Neural progenitor cell (in vitro differentiated cells): ENCODE data around the gene TMEM204. TPM values are rescaled to one million over a fixed set of nuclear protein-coding genes. Genes with fewer than 3 reads are reported as not detected.
"Not testable (repeated sequence)": the region's sequence is repeated elsewhere in the genome, so short reads cannot be mapped to it uniquely, and the experiment has no call there.

Experiments
- DNase-seq: peaks from one replicate; pipeline ENCODE4 v3.0.0-alpha.2; 2016; ENCODE audit warnings: low spot score
- H2AFZ ChIP-seq: fragments of 200-600 bp; sonication (generic); replicated peaks from 2 replicates; pipeline ENCODE4 v1.6.1; 2016; ENCODE audit warnings: antibody characterized with exemption
- H3F3A ChIP-seq: fragments of 200-600 bp; sonication (generic); 2 replicates; pipeline ENCODE4 v1.6.1; 2016; ENCODE audit warnings: antibody characterized with exemption, low read depth
- H3K27ac ChIP-seq: fragments of 200-600 bp; sonication (generic); 2 replicates; pipeline ENCODE4 v1.5.1; 2016; ENCODE audit warnings: mild to moderate bottlenecking
- H3K27me3 ChIP-seq: fragments of 200-600 bp; sonication (generic); 2 replicates; pipeline ENCODE4 v1.6.1; 2016; ENCODE audit warnings: mild to moderate bottlenecking, moderate library complexity
- H3K36me3 ChIP-seq: fragments of 200-600 bp; sonication (generic); 2 replicates; pipeline ENCODE4 v1.5.1; 2016
- H3K4me1 ChIP-seq: fragments of 200-600 bp; sonication (generic); 2 replicates; pipeline ENCODE4 v1.6.1; 2016; ENCODE audit warnings: mixed run types
- H3K4me2 ChIP-seq: fragments of 200-600 bp; sonication (generic); 2 replicates; pipeline ENCODE4 v1.6.1; 2016
- H3K4me3 ChIP-seq: fragments of 200-600 bp; sonication (generic); 2 replicates; pipeline ENCODE4 v1.5.1; 2016
- H3K79me2 ChIP-seq: fragments of 200-600 bp; sonication (generic); 2 replicates; pipeline ENCODE4 v1.6.1; 2016; ENCODE audit warnings: low read depth
- H3K9ac ChIP-seq: fragments of 200-600 bp; sonication (generic); 2 replicates; pipeline ENCODE4 v1.6.1; 2016
- H3K9me3 ChIP-seq: fragments of 200-600 bp; sonication (generic); 2 replicates; pipeline ENCODE4 v1.5.1; 2016; ENCODE audit warnings: low read depth
- H4K20me1 ChIP-seq: fragments of 200-600 bp; sonication (generic); 2 replicates; pipeline ENCODE4 v1.6.1; 2016; ENCODE audit warnings: low read depth
- H3K27ac Mint-ChIP-seq: 3 replicates; pipeline ENCODE4 v1.8.0; 2021; ENCODE audit warnings: mixed read lengths
- H3K27me3 Mint-ChIP-seq: 2 replicates; pipeline ENCODE4 v1.8.0; 2022; ENCODE audit warnings: low read depth, mild to moderate bottlenecking, inconsistent platforms, moderate library complexity, mixed read lengths; ENCODE audit not compliant: insufficient read depth
- H3K36me3 Mint-ChIP-seq: 3 replicates; pipeline ENCODE4 v1.8.0; 2021; ENCODE audit warnings: mixed read lengths
- H3K4me1 Mint-ChIP-seq: 3 replicates; pipeline ENCODE4 v1.8.0; 2021; ENCODE audit warnings: mixed read lengths
- H3K4me3 Mint-ChIP-seq: 3 replicates; pipeline ENCODE4 v1.8.0; 2021; ENCODE audit warnings: mild to moderate bottlenecking, moderate library complexity, mixed read lengths
- H3K9me3 Mint-ChIP-seq: 3 replicates; pipeline ENCODE4 v1.8.0; 2020; ENCODE audit warnings: mixed read lengths
- EZH2 ChIP-seq: fragments of 200-600 bp; sonication (generic); IDR thresholded peaks from 2 replicates; pipeline ENCODE4 v1.6.1; 2017; ENCODE audit warnings: antibody characterized with exemption, mild to moderate bottlenecking, moderate library complexity
- EZH2phosphoT487 ChIP-seq: fragments of 200-600 bp; sonication (generic); IDR thresholded peaks from 2 replicates; pipeline ENCODE4 v1.6.1; 2017; ENCODE audit warnings: antibody characterized with exemption
- total RNA-seq: library from RNA; depleted of rRNA; stranded (reverse); fragments of >200 nt; gene quantifications from 2 replicates; pipeline ENCODE4 v1.2.3, GENCODE V29; 2015; ENCODE audit warnings: low replicate concordance
- TF ChIP-seq, protein P1 (sequence below): fragments of 200-600 bp; sonication (generic); IDR thresholded peaks from 2 replicates; pipeline ENCODE4 v1.5.1; 2017; ENCODE audit warnings: antibody characterized with exemption, mild to moderate bottlenecking

TMEM204 gene
- total RNA-seq, 1 donor from 2014 or later: not detected

DNA sequence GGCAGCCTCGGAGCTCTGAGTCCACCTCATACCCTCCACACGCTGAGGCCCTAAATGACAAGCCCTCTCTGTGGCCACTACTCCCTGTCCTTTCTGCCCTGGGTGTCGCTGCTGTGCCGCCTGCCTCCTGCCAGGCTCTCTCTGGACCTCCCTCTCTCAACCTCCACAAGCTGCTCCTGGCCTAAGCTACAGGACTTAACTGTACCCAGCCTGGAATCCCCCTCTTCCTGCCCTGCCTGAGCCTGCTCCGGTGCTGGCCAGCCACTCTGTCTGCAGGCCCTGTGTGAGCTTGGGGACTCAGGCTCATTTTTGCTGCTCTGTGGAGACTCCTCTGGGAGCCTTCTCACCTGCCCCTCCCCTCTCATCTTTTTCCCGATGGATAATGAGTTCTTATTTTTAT lies 56.9 kb downstream of the TMEM204 start:
- no peaks in the 10 kb centered on the region for H3K36me3 ChIP-seq

DNA sequence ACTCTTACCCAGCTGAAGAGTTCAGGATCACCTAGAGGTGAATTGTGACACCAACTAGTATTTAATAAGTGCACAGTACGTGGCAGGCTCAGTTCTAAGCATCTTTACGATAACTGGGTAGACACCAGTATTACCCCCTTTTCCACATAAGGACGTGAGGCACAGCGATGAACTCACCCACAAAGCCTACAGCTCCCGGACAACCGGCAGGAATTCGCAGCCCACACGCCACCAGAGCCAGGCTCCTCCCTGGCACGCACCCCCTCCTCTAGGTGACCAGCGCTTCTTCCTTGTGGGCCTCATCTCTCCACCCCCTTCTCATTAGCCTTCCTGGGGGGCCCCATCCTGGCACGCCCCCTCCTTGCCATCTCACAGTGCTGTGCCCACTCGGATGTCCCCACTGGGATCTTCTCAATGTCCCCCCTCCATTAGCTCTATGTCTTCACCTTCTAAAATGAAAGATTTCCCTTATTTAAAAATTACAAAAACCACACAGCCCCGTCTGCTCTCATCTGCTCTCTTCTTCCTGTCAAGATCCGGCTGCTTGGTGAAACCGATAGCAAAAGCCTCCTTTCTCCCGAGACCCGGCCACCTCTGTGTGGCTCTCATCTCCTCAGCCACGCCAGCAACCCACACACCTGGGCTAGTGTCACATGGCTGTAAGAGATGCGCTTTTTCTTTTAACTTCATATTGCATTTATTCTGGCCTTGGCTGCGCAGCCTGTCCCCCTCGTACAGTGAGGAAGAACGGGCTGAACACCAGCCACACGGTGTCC lies 57.7 kb downstream of the TMEM204 start:
- Histone ChIP-seq H3K4me2 (no peak overlapping the region), H3K79me2 (no peaks in the 10 kb centered on the region), H3K9ac (no peak overlapping the region), H4K20me1 (no peaks in the 10 kb centered on the region), H3K27me3 (no peaks in the 10 kb centered on the region), H3K36me3 (no peaks in the 10 kb centered on the region), H3F3A (no peaks in the 10 kb centered on the region), H3K4me3 (no peak overlapping the region), H3K27ac (no peak overlapping the region), H3K9me3 (no peaks in the 10 kb centered on the region), H3K4me1 (no peaks in the 10 kb centered on the region), H2AFZ (no peak overlapping the region)
- no peak for TF ChIP-seq EZH2
- TF ChIP-seq, protein P1, sequence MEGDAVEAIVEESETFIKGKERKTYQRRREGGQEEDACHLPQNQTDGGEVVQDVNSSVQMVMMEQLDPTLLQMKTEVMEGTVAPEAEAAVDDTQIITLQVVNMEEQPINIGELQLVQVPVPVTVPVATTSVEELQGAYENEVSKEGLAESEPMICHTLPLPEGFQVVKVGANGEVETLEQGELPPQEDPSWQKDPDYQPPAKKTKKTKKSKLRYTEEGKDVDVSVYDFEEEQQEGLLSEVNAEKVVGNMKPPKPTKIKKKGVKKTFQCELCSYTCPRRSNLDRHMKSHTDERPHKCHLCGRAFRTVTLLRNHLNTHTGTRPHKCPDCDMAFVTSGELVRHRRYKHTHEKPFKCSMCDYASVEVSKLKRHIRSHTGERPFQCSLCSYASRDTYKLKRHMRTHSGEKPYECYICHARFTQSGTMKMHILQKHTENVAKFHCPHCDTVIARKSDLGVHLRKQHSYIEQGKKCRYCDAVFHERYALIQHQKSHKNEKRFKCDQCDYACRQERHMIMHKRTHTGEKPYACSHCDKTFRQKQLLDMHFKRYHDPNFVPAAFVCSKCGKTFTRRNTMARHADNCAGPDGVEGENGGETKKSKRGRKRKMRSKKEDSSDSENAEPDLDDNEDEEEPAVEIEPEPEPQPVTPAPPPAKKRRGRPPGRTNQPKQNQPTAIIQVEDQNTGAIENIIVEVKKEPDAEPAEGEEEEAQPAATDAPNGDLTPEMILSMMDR: no peak
- no peak for TF ChIP-seq EZH2phosphoT487
- DNase-seq: no peak
- Mint-ChIP-seq H3K4me1 (no peaks in the 10 kb centered on the region), H3K9me3 (no peaks in the 10 kb centered on the region), H3K27ac (peak overlapping the region; percentile 28), H3K36me3 (peaks cover 13% of the 10 kb centered on the region), H3K27me3 (peaks cover 2% of the 10 kb centered on the region), H3K4me3 (no peak overlapping the region)

More for the DNA sequence above, 56.9 kb downstream of the TMEM204 start:
- Histone ChIP-seq H4K20me1 (no peaks in the 10 kb centered on the region), H3K4me1 (no peaks in the 10 kb centered on the region), H3K27ac (no peak overlapping the region), H3K27me3 (no peaks in the 10 kb centered on the region), H3K9ac (no peak overlapping the region), H3K79me2 (no peaks in the 10 kb centered on the region), H2AFZ (no peak overlapping the region), H3K4me3 (no peak overlapping the region), H3K4me2 (no peak overlapping the region), H3F3A (no peaks in the 10 kb centered on the region), H3K9me3 (no peaks in the 10 kb centered on the region)
- no peaks in the 10 kb centered on the region for H3K4me1 Mint-ChIP-seq
- no peak for DNase-seq
- peaks cover 14% of the 10 kb centered on the region for H3K36me3 Mint-ChIP-seq
- H3K27me3 Mint-ChIP-seq: peaks cover 2% of the 10 kb centered on the region
- no peak overlapping the region for H3K27ac Mint-ChIP-seq
- no peaks in the 10 kb centered on the region for H3K9me3 Mint-ChIP-seq
- peak overlapping the region; percentile 53 for H3K4me3 Mint-ChIP-seq
- TF ChIP-seq, protein P1: no peak
- TF ChIP-seq EZH2: no peak
- no peak for TF ChIP-seq EZH2phosphoT487

DNA sequence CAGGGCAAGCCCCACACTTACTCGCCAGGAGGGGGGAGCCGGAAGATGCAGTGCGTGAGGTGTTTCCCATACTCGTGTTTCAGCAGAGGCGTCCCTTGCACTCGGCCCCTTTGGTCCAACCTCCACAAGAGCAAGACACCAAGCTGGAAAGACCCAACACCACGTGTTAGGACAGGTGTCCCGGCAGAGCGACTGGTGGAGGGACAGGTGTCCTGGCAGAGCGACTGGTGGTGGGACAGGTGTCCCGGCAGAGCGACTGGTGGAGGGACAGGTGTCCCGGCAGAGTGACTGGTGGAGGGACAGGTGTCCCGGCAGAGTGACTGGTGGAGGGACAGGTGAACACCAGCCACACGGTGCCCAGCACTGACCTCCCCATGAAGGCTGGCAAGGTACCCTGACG lies 59.0 kb downstream of the TMEM204 start:
- no peaks in the 10 kb centered on the region for H4K20me1 ChIP-seq
- H3K27me3 ChIP-seq: no peaks in the 10 kb centered on the region
- no peak overlapping the region for H3K27ac Mint-ChIP-seq
- no peak overlapping the region for H3K4me3 ChIP-seq
- H2AFZ ChIP-seq: no peak overlapping the region
- H3K36me3 Mint-ChIP-seq: peaks cover 15% of the 10 kb centered on the region
- H3K4me3 Mint-ChIP-seq: no peak overlapping the region
- no peak for TF ChIP-seq EZH2
- no peak for TF ChIP-seq EZH2phosphoT487
- TF ChIP-seq, protein P1: no peak
- no peaks in the 10 kb centered on the region for H3F3A ChIP-seq
- H3K27ac ChIP-seq: no peak overlapping the region
- H3K4me1 Mint-ChIP-seq: no peaks in the 10 kb centered on the region
- H3K9ac ChIP-seq: no peak overlapping the region
- H3K4me1 ChIP-seq: no peaks in the 10 kb centered on the region
- H3K9me3 ChIP-seq: no peaks in the 10 kb centered on the region
- DNase-seq: no peak
- H3K4me2 ChIP-seq: no peak overlapping the region
- H3K9me3 Mint-ChIP-seq: no peaks in the 10 kb centered on the region
- H3K36me3 ChIP-seq: no peaks in the 10 kb centered on the region
- peaks cover 4% of the 10 kb centered on the region for H3K27me3 Mint-ChIP-seq
- H3K79me2 ChIP-seq: no peaks in the 10 kb centered on the region

DNA sequence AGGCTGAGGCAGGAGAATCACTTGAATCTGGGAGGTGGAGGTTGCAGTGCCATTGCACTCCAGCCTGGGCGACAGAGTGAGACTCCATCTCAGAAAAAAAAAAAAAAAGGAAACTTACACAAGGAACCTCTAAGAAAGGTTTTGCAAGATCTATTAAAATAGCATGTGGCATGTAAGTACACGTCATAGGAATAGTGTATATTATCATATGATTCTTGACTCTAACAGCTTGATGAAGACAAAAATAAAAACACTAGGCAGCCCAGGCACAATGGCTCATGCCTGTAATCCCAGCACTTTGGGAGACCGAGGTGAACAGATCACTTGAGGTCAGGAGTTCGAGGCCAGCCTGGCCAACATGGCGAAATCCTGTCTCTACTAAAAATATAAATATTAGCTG lies 62.0 kb downstream of the TMEM204 start:
- not testable (repeated sequence) for H3K79me2 ChIP-seq, H3K4me1 Mint-ChIP-seq, H3K27me3 ChIP-seq, H3K27ac ChIP-seq, DNase-seq, H2AFZ ChIP-seq, H3K9me3 Mint-ChIP-seq, H3K27ac Mint-ChIP-seq, H3K4me3 Mint-ChIP-seq, H4K20me1 ChIP-seq, H3F3A ChIP-seq, H3K4me1 ChIP-seq, H3K27me3 Mint-ChIP-seq, H3K4me2 ChIP-seq, H3K36me3 ChIP-seq, H3K4me3 ChIP-seq, H3K9me3 ChIP-seq, H3K9ac ChIP-seq
- H3K36me3 Mint-ChIP-seq: peaks cover 28% of the 10 kb centered on the region
